B cell (primary cell): Measurements from ENCODE around the gene SLC4A8. TPM values are rescaled to one million over a fixed set of nuclear protein-coding genes. Genes with fewer than 3 reads are reported as not detected.

ENCODE experiments used
- ATAC-seq: fragments of 200-7000 bp; cut with Tn5 transposase; one replicate; pipeline ENCODE4 v1.10.0; 2021; ENCODE audit warnings: low read depth, mild to moderate bottlenecking, moderate number of reproducible peaks, moderate library complexity
- CTCF ChIA-PET: fragments of 350-600 bp; sonication (Branson Sonifier 250); formaldehyde crosslinking; loops from one replicate; lab custom pipeline; 2021; ENCODE audit warnings: antibody characterized with exemption, inconsistent platforms; lab: Charles Lee
- POLR2A ChIA-PET: fragments of 350-600 bp; sonication (Branson Sonifier 250); formaldehyde crosslinking; loops from one replicate; lab custom pipeline; 2021; ENCODE audit warnings: antibody characterized with exemption; lab: Charles Lee
- DNase-seq: peaks from one replicate; pipeline ENCODE4 v3.0.0; 2013
- H2AFZ ChIP-seq: 2 replicates; pipeline ENCODE4 v1.6.1; 2012; ENCODE audit warnings: mild to moderate bottlenecking, low read depth, low read length; ENCODE audit not compliant: insufficient read depth, poor library complexity, severe bottlenecking
- H3K27ac ChIP-seq, 2 donors: 1 replicate in 1 of 2; 2 replicates in 1 of 2; pipeline ENCODE4 v1.5.1; 2012 to 2013; ENCODE audit warnings: low read length in 2 of 2, mild to moderate bottlenecking in 2 of 2, moderate library complexity in 1 of 2
- H3K27me3 ChIP-seq, 4 experiments: fragments of 200-600 bp in 1 of 4; sonication (generic) in 1 of 4; replicated peaks in 1 of 4; 1 replicate in 2 of 4; 2 replicates in 2 of 4; pipeline versions ENCODE4 v1.6.1 to v1.7.0; 2013 to 2016; ENCODE audit warnings: low read length in 3 of 4, mild to moderate bottlenecking in 2 of 4, mixed read lengths in 1 of 4, moderate library complexity in 1 of 4; ENCODE audit not compliant: insufficient read depth in 4 of 4, control insufficient read depth in 3 of 4; ENCODE audit errors: control extremely low read depth in 1 of 4
- H3K36me3 ChIP-seq, 2 experiments: replicated peaks in 1 of 2; 1 replicate in 1 of 2; 2 replicates in 1 of 2; pipeline versions ENCODE4 v1.6.1 to v1.7.1; 2013; ENCODE audit warnings: low read length in 1 of 2; ENCODE audit not compliant: insufficient read depth in 2 of 2, control insufficient read depth in 1 of 2; ENCODE audit errors: control extremely low read depth in 1 of 2, extremely low read depth in 1 of 2
- H3K4me1 ChIP-seq, 2 donors: fragments of 200-600 bp in 1 of 2; sonication (generic) in 1 of 2; 1 replicate in 1 of 2; 2 replicates in 1 of 2; pipeline versions ENCODE4 v1.5.1 to v1.6.1; 2013 to 2017; ENCODE audit warnings: low read length in 2 of 2; ENCODE audit not compliant: control insufficient read depth in 2 of 2, insufficient read depth in 2 of 2
- H3K4me2 ChIP-seq: replicated peaks from 2 replicates; pipeline ENCODE3; 2012; ENCODE audit warnings: mild to moderate bottlenecking, low read depth, low read length; ENCODE audit not compliant: poor library complexity, severe bottlenecking
- H3K4me3 ChIP-seq, 5 experiments: fragments of 200-600 bp in 1 of 5; sonication (generic) in 1 of 5; 1 replicate in 3 of 5; 2 replicates in 2 of 5; pipeline versions ENCODE4 v1.5.1 to v1.7.0; 2011 to 2016; ENCODE audit warnings: low read length in 4 of 5, mild to moderate bottlenecking in 4 of 5, low read depth in 2 of 5, control low read depth in 1 of 5, moderate library complexity in 1 of 5; ENCODE audit not compliant: insufficient read depth in 1 of 5; ENCODE audit errors: control extremely low read depth in 1 of 5, extremely low read depth in 1 of 5
- H3K79me2 ChIP-seq: fragments of 200-600 bp; sonication (generic); one replicate; pipeline ENCODE4 v1.6.0; 2016; ENCODE audit warnings: low read length; ENCODE audit not compliant: control insufficient read depth, insufficient read depth
- H3K9ac ChIP-seq: fragments of 200-600 bp; sonication (generic); 2 replicates; pipeline ENCODE4 v1.6.1; 2017; ENCODE audit warnings: mild to moderate bottlenecking, low read length, moderate library complexity
- H3K9me3 ChIP-seq, 3 donors: one replicate each; pipeline versions ENCODE4 v1.6.1 to v1.7.1; 2013; ENCODE audit warnings: low read length in 2 of 3; ENCODE audit not compliant: control insufficient read depth in 2 of 3, insufficient read depth in 1 of 3; ENCODE audit errors: control extremely low read depth in 1 of 3
- H4K20me1 ChIP-seq: 2 replicates; pipeline ENCODE4 v1.6.0; 2012; ENCODE audit warnings: mild to moderate bottlenecking, low read length; ENCODE audit not compliant: insufficient read depth, control insufficient read depth, poor library complexity, severe bottlenecking
- H3K27ac Mint-ChIP-seq: one replicate; pipeline ENCODE4 v1.8.0; 2021; ENCODE audit warnings: mixed read lengths
- H3K27me3 Mint-ChIP-seq: one replicate; pipeline ENCODE4 v1.8.0; 2021; ENCODE audit warnings: mixed read lengths
- H3K4me1 Mint-ChIP-seq: one replicate; pipeline ENCODE4 v1.8.0; 2021; ENCODE audit warnings: mixed read lengths
- H3K4me3 Mint-ChIP-seq: one replicate; pipeline ENCODE4 v1.8.0; 2021; ENCODE audit warnings: mixed read lengths
- H3K9me3 Mint-ChIP-seq: one replicate; pipeline ENCODE4 v1.8.0; 2022; ENCODE audit warnings: mixed read lengths; ENCODE audit not compliant: insufficient read depth
- EZH2 ChIP-seq: IDR thresholded peaks from 2 replicates; pipeline ENCODE4 v1.6.1; 2012; ENCODE audit warnings: borderline replicate concordance, low read depth, mild to moderate bottlenecking, moderate library complexity, low read length; ENCODE audit not compliant: insufficient read depth, poor library complexity, severe bottlenecking
- WGBS: methylation state at CpG from one replicate; pipeline ENCODE4 v1.1.5; 2013; ENCODE audit warnings: missing lambda C conversion rate; ENCODE audit not compliant: insufficient coverage; 5-methylcytosine and 5-hydroxymethylcytosine counted together
- intact Hi-C: fragments of 100-400 bp; cut with micrococcal nuclease; formaldehyde crosslinking; loops from one replicate; pipeline ENCODE4 v1.10.0; 2022
- polyA plus RNA-seq: library from polyadenylated mRNA; depleted of rRNA; stranded (reverse); fragments of >200 nt; gene quantifications from 2 replicates; pipeline ENCODE4 v1.2.3, GENCODE V29; 2012
- total RNA-seq, 2 donors: library from RNA; stranded (reverse); fragments of 120-200 nt in 1 of 2; gene quantifications; 1 replicate in 1 of 2; 2 replicates in 1 of 2; pipeline versions ENCODE4 v1.2.3 to v1.2.4, GENCODE V29; 2013 to 2022
- TF ChIP-seq, protein P1 (sequence below): fragments of 200-600 bp; IDR thresholded peaks from one replicate; pipeline ENCODE4 v1.8.0; 2022; ENCODE audit warnings: antibody characterized with exemption, mild to moderate bottlenecking

SLC4A8 gene
- total and polyA plus RNA-seq, 2 donors (not counting 1 experiment from before 2014, with no cell fraction given), result 3.1 to 3.2 TPM

- no peaks in the 10 kb centered on the region for H3K27me3 Mint-ChIP-seq
- intact Hi-C loops, result no loop called here
- Histone ChIP-seq H3K79me2 (peaks cover 31% of the 10 kb centered on the region), H3K27ac (no peak overlapping the region), H3K9me3 (no peaks in the 10 kb centered on the region), H3K4me2 (peak overlapping the region; percentile 5), H3K9ac (no peak overlapping the region), H3K27me3 (no peaks in the 10 kb centered on the region), H2AFZ (no peak overlapping the region), H4K20me1 (no peaks in the 10 kb centered on the region), H3K4me1 (peaks cover 35 to 38% of the 10 kb centered on the region in 2 donors), H3K4me3 (no peak overlapping the region), H3K36me3 (peaks cover 0 to 35% of the 10 kb centered on the region in 2 experiments)
- H3K4me1 Mint-ChIP-seq, result peaks cover 33% of the 10 kb centered on the region
- no peaks in the 10 kb centered on the region for H3K9me3 Mint-ChIP-seq
- H3K27ac Mint-ChIP-seq, result no peak overlapping the region
- TF ChIP-seq, protein P1, sequence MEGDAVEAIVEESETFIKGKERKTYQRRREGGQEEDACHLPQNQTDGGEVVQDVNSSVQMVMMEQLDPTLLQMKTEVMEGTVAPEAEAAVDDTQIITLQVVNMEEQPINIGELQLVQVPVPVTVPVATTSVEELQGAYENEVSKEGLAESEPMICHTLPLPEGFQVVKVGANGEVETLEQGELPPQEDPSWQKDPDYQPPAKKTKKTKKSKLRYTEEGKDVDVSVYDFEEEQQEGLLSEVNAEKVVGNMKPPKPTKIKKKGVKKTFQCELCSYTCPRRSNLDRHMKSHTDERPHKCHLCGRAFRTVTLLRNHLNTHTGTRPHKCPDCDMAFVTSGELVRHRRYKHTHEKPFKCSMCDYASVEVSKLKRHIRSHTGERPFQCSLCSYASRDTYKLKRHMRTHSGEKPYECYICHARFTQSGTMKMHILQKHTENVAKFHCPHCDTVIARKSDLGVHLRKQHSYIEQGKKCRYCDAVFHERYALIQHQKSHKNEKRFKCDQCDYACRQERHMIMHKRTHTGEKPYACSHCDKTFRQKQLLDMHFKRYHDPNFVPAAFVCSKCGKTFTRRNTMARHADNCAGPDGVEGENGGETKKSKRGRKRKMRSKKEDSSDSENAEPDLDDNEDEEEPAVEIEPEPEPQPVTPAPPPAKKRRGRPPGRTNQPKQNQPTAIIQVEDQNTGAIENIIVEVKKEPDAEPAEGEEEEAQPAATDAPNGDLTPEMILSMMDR, result no peak
- TF ChIP-seq EZH2, result no peak
- ChIA-PET CTCF (no interaction called here), POLR2A (no interaction called here)
- no peak overlapping the region for H3K4me3 Mint-ChIP-seq
- DNase-seq (no peak), ATAC-seq (no peak)
- 17% methylated on average over 6 of the region's 7 CpGs for WGBS
Observed at GRCh38 chr12:51382173-51382572, 42.5 kb upstream of the SLC4A8 start.

- intact Hi-C loops, result no loop called here
- Mint-ChIP-seq H3K9me3 (no peaks in the 10 kb centered on the region), H3K4me3 (no peak overlapping the region), H3K4me1 (peaks cover 37% of the 10 kb centered on the region), H3K27me3 (no peaks in the 10 kb centered on the region), H3K27ac (peak overlapping the region; percentile 18)
- Histone ChIP-seq H3K9me3 (no peaks in the 10 kb centered on the region), H2AFZ (no peak overlapping the region), H3K27me3 (no peaks in the 10 kb centered on the region), H4K20me1 (no peaks in the 10 kb centered on the region), H3K27ac (no peak overlapping the region), H3K4me1 (peaks cover 42% of the 10 kb centered on the region in 2 donors), H3K4me2 (peak overlapping the region; percentile 7), H3K79me2 (peaks cover 31% of the 10 kb centered on the region), H3K9ac (no peak overlapping the region), H3K4me3 (no peak overlapping the region), H3K36me3 (peaks cover 0 to 27% of the 10 kb centered on the region in 2 experiments)
- WGBS, result 13% methylated on average over 1 of the region's 6 CpGs
- ChIA-PET CTCF (interaction anchor here (1.1 kb wide), 1 partner anchor 9 kb away, joined by 3 read pairs; no protein-coding TSS in a partner anchor), POLR2A (no interaction called here)
- ATAC-seq, result no peak
- TF ChIP-seq, protein P1, result no peak
- TF ChIP-seq EZH2, result no peak
- no peak for DNase-seq
Observed at GRCh38 chr12:51383269-51383905, 41.2 kb upstream of the SLC4A8 start.
